Mucosa of descending colon (tissue), 3 donors: ENCODE results near the gene CFAP141. TPM values are rescaled to one million over a fixed set of nuclear protein-coding genes. Genes with fewer than 3 reads are reported as not detected.
"Not testable (repeated sequence)": the region's sequence is repeated elsewhere in the genome, so short reads cannot be mapped to it uniquely, and the experiment has no call there.

Experiments
- ATAC-seq: fragments of 200-7000 bp; cut with Tn5 transposase; one replicate; pipeline ENCODE4 v1.9.1; 2020; ENCODE audit warnings: mild to moderate bottlenecking, moderate library complexity
- DNase-seq, 3 donors: peaks; one replicate each; pipeline ENCODE4 v3.0.0-alpha.2; 2020
- H3K36me3 ChIP-seq: fragments of 200-600 bp; one replicate; pipeline ENCODE4 v1.8.0; 2021; ENCODE audit warnings: low read depth, mild to moderate bottlenecking
- H3K4me1 ChIP-seq: fragments of 200-600 bp; one replicate; pipeline ENCODE4 v1.8.0; 2021; ENCODE audit warnings: low read depth, mild to moderate bottlenecking
- H3K4me3 ChIP-seq: fragments of 200-600 bp; one replicate; pipeline ENCODE4 v1.8.0; 2021; ENCODE audit warnings: mild to moderate bottlenecking
- H3K9me3 ChIP-seq: fragments of 200-600 bp; one replicate; pipeline ENCODE4 v1.8.0; 2021; ENCODE audit warnings: mild to moderate bottlenecking
- intact Hi-C, 2 donors: fragments of 100-400 bp; cut with DNase I in 1 of 2; cut with micrococcal nuclease in 1 of 2; formaldehyde crosslinking; loops; one replicate each; pipeline versions ENCODE4 v1.11.0 to v1.11.1; 2022; cut with DNase I, micrococcal nuclease
- total RNA-seq, 3 donors: library from RNA; stranded (reverse); fragmentation: NEBNext Ultra II Directional in 2 of 3; extraction: Animal tissue kit (Norgen Biotek cat#: 25700) in 2 of 3; gene quantifications; one replicate each; pipeline versions ENCODE4 v1.2.1 to v1.2.4, GENCODE V29; 2021 to 2023
- TF ChIP-seq, protein P1 (sequence below): fragments of 200-600 bp; IDR thresholded peaks from one replicate; pipeline ENCODE4 v1.8.0; 2022; ENCODE audit warnings: antibody characterized with exemption, mild to moderate bottlenecking
- donor health status: DM: no; HTN: no; CAD: no; lungs with moderate emphysema.
- donor health status: DM: no; HTN: no; CAD: no.
- donor health status: DM: no; HTN: yes; CAD: no.

Gene CFAP141
- total RNA-seq, 3 donors from 2014 or later: not detected

- Histone ChIP-seq H3K4me3 (no peak overlapping the region), H3K36me3 (peaks cover 12% of the 10 kb centered on the region), H3K4me1 (no peaks in the 10 kb centered on the region), H3K9me3 (no peaks in the 10 kb centered on the region)
- TF ChIP-seq, protein P1, sequence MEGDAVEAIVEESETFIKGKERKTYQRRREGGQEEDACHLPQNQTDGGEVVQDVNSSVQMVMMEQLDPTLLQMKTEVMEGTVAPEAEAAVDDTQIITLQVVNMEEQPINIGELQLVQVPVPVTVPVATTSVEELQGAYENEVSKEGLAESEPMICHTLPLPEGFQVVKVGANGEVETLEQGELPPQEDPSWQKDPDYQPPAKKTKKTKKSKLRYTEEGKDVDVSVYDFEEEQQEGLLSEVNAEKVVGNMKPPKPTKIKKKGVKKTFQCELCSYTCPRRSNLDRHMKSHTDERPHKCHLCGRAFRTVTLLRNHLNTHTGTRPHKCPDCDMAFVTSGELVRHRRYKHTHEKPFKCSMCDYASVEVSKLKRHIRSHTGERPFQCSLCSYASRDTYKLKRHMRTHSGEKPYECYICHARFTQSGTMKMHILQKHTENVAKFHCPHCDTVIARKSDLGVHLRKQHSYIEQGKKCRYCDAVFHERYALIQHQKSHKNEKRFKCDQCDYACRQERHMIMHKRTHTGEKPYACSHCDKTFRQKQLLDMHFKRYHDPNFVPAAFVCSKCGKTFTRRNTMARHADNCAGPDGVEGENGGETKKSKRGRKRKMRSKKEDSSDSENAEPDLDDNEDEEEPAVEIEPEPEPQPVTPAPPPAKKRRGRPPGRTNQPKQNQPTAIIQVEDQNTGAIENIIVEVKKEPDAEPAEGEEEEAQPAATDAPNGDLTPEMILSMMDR: no peak
- intact Hi-C loops: no loop called here
- no peak for ATAC-seq
- DNase-seq: no peak
These were observed 1.1 kb upstream of the CFAP141 start for GRCh38 chr1:154207262-154207661.

DNA sequence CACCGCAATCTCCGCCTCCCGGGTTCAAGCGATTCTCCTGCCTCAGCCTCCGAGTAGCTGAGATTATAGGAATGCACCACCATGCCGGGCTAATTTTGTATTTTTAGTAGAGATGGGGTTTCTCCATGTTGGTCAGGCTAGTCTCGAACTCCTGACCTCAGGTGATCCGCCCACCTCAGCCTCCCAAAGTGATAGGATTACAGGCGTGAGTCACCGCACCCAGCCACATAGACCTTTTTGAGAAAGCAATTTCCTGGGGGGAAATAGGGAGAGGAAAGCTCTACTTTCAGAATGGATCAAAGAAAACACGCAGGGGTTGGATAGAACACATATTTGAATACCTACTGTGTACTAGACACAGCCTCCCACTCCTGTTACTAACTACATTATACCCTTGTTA is 355 bp downstream of the CFAP141 start:
- intact Hi-C loops, DNase-seq, ATAC-seq, H3K9me3 ChIP-seq, H3K36me3 ChIP-seq, H3K4me3 ChIP-seq, H3K4me1 ChIP-seq: not testable (repeated sequence)

- no peaks in the 10 kb centered on the region for H3K9me3 ChIP-seq
- DNase-seq: no peak
- no peaks in the 10 kb centered on the region for H3K36me3 ChIP-seq
- TF ChIP-seq, protein P1: no peak
- H3K4me1 ChIP-seq: no peaks in the 10 kb centered on the region
- intact Hi-C loops: no loop called here
- ATAC-seq: peak; percentile 9
- H3K4me3 ChIP-seq: no peak overlapping the region
These were observed 6.6 kb downstream of the CFAP141 start for GRCh38 chr1:154199563-154199879.

GRCh38 chr1:154198756-154199562 is 7.2 kb downstream of the CFAP141 start:
- peak in 1 of 3 donors; percentile 74 for DNase-seq
- intact Hi-C loops: no loop called here
- TF ChIP-seq, protein P1: no peak
- Histone ChIP-seq H3K4me1 (no peaks in the 10 kb centered on the region), H3K4me3 (no peak overlapping the region), H3K9me3 (no peaks in the 10 kb centered on the region), H3K36me3 (no peaks in the 10 kb centered on the region)
- ATAC-seq: peak; percentile 69

DNA sequence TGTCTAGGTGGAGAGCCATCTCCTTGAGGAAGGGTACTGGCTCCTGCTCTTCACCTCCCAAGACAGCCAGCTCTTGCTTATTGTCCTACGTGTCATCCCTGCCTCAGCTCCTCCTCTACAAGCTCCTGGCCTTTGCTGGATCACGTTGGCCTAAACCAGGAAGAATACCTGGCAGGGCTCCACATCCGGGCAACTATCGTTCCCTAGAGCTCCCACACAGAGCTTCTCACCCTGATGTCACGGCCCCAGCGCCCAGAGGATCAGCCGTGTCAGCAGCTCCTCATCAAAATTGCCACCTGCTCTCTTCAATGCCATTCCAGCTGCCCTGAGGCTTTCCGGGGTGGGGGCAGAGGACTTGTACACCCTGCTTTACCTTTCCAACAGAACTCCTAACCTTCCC is 12.3 kb downstream of the CFAP141 start:
- intact Hi-C loops: no loop called here
- Histone ChIP-seq H3K9me3 (no peaks in the 10 kb centered on the region), H3K4me1 (no peaks in the 10 kb centered on the region), H3K4me3 (no peak overlapping the region), H3K36me3 (no peaks in the 10 kb centered on the region)
- ATAC-seq (peak; percentile 73), DNase-seq (peak in 2 of 3 donors; percentile 46 to 77)
- TF ChIP-seq, protein P1: no peak

DNA sequence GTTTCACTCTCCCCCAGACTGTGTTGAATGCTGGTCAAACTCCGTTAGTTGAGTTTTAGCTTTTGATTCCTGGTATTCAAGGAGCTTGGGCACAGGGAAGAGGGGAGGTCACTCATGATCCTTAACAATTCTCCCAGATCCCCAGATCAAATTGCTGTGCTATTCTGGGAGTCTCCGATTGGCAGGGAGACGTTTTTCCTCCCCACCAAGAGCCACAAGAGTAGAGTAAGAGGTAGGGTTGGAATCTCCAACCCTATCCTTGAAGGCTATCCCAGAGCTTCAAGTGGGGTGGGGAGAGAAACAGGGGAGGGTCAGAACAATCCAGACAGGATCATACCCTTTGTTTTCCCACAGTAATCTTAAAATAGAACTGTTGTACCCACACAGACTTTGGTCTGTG is 13.7 kb downstream of the CFAP141 start:
- H3K9me3 ChIP-seq: no peaks in the 10 kb centered on the region

More for the DNA sequence above, 13.7 kb downstream of the CFAP141 start:
- H3K4me3 ChIP-seq: no peak overlapping the region
- H3K36me3 ChIP-seq: no peaks in the 10 kb centered on the region
- ATAC-seq (no peak), DNase-seq (no peak)
- TF ChIP-seq, protein P1: no peak
- H3K4me1 ChIP-seq: no peaks in the 10 kb centered on the region
- intact Hi-C loops: no loop called here
